ENCODE measurements around the gene RPS6KA2.

DNA sequence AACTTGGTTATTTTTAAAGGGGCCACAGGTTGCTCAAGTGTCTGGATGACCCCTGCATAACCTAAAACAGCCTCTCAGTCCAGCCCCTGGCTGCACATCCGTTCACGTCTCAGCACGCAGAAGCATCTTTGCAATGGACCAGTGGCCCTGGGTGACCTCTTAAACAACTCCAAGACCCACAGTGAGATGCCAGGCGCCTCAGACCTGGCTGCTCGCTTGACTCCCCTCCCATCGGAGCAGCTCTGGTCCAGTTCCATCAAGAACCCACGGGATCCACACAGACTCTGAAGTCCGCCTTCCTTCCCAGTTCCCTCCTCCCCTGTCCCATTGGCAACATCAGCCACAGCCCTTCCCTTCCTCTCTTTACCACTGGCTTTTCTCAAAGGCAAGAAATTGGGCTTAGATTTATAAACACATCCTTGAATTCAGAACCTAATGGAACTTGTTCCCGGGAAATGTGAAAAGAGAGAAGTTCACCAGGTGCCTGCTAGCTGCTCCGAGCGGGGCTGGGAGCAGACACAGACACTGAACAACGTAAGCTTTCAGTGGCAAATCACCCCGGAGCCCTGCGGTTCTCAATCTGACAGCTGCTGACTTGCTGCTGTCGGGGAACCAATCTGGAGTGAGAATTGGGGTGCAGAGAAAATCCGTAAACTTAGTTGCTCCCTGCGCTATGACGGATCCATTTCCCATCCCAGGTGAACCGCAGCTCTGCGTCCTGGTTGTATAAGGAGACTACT lies 204.7 kb downstream of the RPS6KA2 start:
- TF ChIP-seq, protein P1, sequence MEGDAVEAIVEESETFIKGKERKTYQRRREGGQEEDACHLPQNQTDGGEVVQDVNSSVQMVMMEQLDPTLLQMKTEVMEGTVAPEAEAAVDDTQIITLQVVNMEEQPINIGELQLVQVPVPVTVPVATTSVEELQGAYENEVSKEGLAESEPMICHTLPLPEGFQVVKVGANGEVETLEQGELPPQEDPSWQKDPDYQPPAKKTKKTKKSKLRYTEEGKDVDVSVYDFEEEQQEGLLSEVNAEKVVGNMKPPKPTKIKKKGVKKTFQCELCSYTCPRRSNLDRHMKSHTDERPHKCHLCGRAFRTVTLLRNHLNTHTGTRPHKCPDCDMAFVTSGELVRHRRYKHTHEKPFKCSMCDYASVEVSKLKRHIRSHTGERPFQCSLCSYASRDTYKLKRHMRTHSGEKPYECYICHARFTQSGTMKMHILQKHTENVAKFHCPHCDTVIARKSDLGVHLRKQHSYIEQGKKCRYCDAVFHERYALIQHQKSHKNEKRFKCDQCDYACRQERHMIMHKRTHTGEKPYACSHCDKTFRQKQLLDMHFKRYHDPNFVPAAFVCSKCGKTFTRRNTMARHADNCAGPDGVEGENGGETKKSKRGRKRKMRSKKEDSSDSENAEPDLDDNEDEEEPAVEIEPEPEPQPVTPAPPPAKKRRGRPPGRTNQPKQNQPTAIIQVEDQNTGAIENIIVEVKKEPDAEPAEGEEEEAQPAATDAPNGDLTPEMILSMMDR (IDR thresholded peaks at IDR 0.05) = no peak
- no peak for TF ChIP-seq POLR2A (IDR thresholded peaks at IDR 0.05)

Data from Peyer's patch (tissue), 4 donors.